DMS53 treated with DMSO at 0.1 percent for 48 hours (cell line): ENCODE data around the gene DTYMK.

ENCODE experiments used
- DNase-seq: peaks from one replicate; lab custom pipeline; 2025; ENCODE audit not compliant: unreplicated experiment; lab: John Stamatoyannopoulos, UW

Gene DTYMK

GRCh38 chr2:241649927-241650326, 36.7 kb downstream of the DTYMK start:
- no peak for DNase-seq

GRCh38 chr2:241649404-241649803, 37.2 kb downstream of the DTYMK start:
- no peak for DNase-seq

- DNase-seq, result no peak
These were observed 38.2 kb downstream of the DTYMK start for GRCh38 chr2:241648453-241648852.

- no peak for DNase-seq
These were observed 40.5 kb downstream of the DTYMK start for GRCh38 chr2:241645915-241646645.

- DNase-seq, result no peak
These were observed 41.3 kb downstream of the DTYMK start for GRCh38 chr2:241645056-241645914.

- no peak for DNase-seq
These were observed 45.0 kb downstream of the DTYMK start for GRCh38 chr2:241641631-241642030.

- no peak for DNase-seq
These were observed 46.3 kb downstream of the DTYMK start for GRCh38 chr2:241640165-241640795.

GRCh38 chr2:241639385-241639784, 47.2 kb downstream of the DTYMK start:
- DNase-seq, result no peak

- DNase-seq, result no peak
These were observed 47.7 kb downstream of the DTYMK start for GRCh38 chr2:241638940-241639339.

- DNase-seq, result no peak
These were observed 48.6 kb downstream of the DTYMK start for GRCh38 chr2:241637795-241638660.

GRCh38 chr2:241637018-241637794, 49.4 kb downstream of the DTYMK start, which contains the start of the genes ATG4B and THAP4:
Gene ATG4B, plus strand, starts transcription at chr2:241637693. Its CDS starts 22 bp downstream, at chr2:241637715.
Gene THAP4, minus strand, starts transcription at chr2:241637158. Its CDS starts 141 bp downstream, at chr2:241637017.
- DNase-seq, result peak; percentile 43

GRCh38 chr2:241636182-241637017, 50.2 kb downstream of the DTYMK start:
- DNase-seq, result no peak

GRCh38 chr2:241635756-241636155, 50.9 kb downstream of the DTYMK start:
- no peak for DNase-seq

- DNase-seq, result no peak
These were observed 53.1 kb downstream of the DTYMK start for GRCh38 chr2:241633561-241633960.

GRCh38 chr2:241632478-241633325, 53.9 kb downstream of the DTYMK start:
- no peak for DNase-seq

- DNase-seq, result no peak
These were observed 56.7 kb downstream of the DTYMK start for GRCh38 chr2:241629762-241630435.

GRCh38 chr2:241627675-241628074, 58.9 kb downstream of the DTYMK start:
- no peak for DNase-seq
